GM19035 (cell line): Measurements from ENCODE around the gene EARS2.
"Not testable (repeated sequence)": the region's sequence is repeated elsewhere in the genome, so short reads cannot be mapped to it uniquely, and the experiment has no call there.

Source experiments
- ATAC-seq: cut with Tn5 transposase; IDR thresholded peaks from one replicate; pipeline ENCODE4 v1.9.1; 2021; ENCODE audit not compliant: unreplicated experiment

The EARS2 gene

DNA sequence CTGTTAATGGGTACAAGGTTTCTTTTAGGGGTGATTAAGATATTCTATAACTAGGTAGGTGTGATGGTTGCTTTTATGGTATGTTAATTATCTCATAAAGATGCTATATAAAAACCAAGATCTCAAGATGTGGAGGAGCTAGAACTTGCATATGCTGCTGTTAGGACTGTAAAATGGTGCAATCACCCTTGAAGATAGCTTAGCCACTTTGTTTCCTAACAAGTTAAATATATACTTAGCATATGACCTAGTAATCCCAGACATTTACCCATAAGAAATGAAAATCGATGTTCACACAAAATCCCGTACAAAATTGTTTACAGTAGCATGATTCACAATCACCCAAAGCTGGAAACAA is 71.9 kb downstream of the EARS2 start:
- ATAC-seq: no peak

DNA sequence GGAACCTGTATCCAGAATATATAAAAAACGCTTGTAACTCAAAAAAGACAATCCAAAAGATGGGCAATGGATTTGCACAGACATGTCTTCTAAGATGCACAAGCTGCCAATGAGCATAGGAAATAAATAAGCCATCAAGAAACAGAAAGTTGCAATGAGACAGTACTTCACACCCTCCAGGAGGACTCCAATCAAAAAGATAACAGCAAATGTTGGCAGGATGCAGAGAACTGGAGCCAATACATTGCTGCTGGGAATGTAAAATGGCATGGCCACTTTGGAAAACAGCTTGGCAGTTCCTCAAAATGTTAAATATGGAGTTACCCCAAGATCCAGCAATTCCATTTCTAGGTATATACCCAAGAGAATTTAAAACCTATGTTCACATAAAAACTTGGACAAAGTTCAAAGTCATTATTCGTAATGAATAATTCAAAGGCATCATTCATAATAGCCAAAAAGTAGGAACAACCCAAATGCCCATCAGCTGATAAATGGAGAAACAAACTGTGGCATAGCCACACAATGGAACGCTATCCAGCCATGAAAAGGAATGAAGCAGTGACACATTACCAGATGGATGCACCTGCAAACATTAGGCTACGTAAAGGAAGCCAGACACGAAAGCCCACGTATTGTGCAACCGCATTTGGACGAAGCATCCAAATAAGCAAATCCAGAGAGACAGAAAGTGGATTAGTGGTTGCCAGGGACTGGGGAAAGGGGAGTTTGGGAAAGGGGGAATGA is 72.5 kb downstream of the EARS2 start:
- ATAC-seq: no peak

DNA sequence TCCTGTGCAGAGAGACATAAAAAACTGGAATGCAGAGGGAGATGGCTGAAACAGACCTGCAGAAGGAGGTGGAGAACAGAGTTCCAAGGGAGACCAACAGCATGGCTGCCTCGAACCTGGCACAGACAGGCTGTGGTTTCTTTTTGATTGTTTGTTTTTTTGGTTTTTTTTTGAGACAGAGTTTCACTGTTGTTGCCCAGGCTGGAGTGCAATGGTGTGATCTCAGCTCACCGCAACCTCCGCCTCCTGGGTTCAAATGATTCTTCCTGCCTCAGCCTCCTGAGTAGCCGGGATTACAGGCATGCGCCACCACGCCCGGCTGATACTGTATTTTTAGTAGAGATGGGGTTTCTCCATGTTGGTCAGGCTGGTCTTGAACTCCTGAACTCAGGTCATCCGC is 73.7 kb downstream of the EARS2 start:
- not testable (repeated sequence) for ATAC-seq

DNA sequence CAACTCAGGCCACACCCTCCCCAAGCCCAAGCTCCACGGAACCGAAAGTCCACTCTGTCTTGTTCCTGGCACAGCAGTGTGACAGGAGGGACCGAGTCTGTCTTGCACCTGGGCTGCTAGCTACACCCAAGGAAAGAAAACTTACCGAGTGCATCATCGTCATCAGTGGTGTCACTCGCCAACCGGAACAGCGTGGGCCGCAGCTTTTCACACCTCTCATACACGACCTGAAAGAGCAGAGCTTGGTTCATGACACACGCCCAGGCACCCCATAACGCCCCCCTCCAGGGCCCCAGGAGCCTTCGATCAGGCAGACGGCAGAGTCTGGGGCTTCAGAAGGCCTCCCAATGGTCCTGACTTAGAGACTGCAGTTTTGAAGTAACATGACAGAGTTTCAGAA is 74.4 kb downstream of the EARS2 start:
- no peak for ATAC-seq

DNA sequence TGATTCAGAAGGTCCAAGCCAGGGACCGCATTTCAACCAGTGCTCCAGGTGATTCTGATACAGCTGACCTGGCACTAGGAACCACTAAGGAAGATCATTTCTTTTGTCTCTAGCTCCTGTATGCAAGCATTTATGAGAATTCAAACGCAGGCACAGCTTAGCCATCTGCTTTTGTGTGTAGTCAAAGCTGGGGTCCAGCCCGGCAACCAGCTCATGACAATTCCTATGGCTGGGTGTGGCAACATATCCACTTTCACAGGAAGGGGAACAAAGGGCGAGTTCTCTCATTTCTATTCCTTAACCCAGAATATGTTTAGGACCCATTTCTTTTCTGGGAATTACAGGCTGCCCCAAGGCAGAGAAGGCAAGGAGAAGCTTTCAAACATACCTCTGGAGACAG is 76.9 kb downstream of the EARS2 start:
- ATAC-seq: no peak

DNA sequence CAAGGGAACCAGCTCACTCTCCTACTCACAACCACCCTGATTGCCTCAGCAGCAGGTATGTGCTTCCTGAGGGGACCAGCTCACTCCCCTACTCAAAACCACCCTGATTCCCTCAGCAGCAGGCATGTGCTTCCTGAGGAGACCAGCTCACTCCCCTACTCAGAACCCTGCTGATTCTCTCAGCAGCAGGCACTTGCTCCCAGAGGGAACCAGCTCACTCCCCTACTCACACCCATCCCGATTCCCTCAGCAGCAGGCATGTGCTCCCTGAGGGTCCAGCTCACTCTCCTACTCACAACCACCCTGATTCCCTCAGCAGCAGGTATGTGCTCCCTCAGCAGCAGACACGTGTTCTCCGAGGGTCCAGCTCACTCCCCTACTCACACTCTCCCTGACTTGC is 78.0 kb downstream of the EARS2 start:
- no peak for ATAC-seq

DNA sequence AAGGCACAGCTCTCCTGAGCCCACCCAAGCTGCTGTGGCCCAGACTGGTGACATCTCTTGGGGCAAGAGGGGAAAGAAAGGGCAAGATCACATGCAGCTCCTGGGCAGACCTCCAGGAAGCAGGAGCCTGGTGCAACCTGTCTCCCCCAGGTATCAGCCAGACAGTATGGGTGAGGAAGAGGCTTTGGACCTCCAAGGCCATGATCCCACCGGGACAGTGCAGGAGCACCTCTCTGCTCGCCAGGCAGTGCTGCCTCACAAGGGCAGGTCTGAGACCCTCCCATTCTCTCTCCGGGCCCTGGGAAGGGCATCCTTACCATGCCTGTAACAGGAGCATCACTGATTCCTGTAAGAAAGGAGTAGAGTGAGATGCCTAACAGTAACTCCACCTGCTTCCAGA is 78.6 kb downstream of the EARS2 start:
- ATAC-seq: no peak

DNA sequence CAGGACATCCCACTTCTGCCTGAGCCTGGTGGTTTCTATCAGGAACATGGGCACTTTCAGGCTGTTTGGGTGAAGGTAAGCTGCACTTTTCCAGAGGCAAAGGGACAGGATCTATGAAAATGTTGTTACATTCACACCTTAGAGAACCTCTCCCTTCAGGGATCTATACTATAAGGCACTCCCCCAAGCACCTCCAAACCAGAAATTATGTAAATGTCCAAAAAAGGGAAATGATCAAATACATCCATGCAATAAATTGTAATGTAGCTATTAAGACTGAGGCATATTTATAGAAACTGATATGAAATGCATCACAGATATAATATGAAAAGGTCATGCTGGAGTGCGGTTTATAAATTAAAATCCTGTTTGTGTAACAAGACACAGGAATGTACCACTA is 80.9 kb downstream of the EARS2 start:
- no peak for ATAC-seq
